CD4-positive, alpha-beta T cell (primary cell): ENCODE measurements around the gene CHRNB4. TPM values are rescaled to one million over a fixed set of nuclear protein-coding genes. Genes with fewer than 3 reads are reported as not detected.

Experiments used
- ATAC-seq: fragments of 200-7000 bp; cut with Tn5 transposase; one replicate; pipeline ENCODE4 v1.10.0; 2022; ENCODE audit warnings: mild to moderate bottlenecking; ENCODE audit not compliant: poor library complexity
- CTCF ChIA-PET: fragments of 350-600 bp; sonication (Branson Sonifier 250); formaldehyde crosslinking; loops from one replicate; lab custom pipeline; 2021; ENCODE audit warnings: antibody characterized with exemption, inconsistent platforms; lab: Charles Lee
- POLR2A ChIA-PET: fragments of 350-600 bp; sonication (Branson Sonifier 250); formaldehyde crosslinking; loops from one replicate; lab custom pipeline; 2021; ENCODE audit warnings: antibody characterized with exemption, inconsistent platforms; lab: Charles Lee
- DNase-seq, 14 experiments: peaks; one replicate each; pipeline ENCODE4 v3.0.0-alpha.2; 2013 to 2020; ENCODE audit warnings: mixed read lengths in 2 of 14
- H3K27ac ChIP-seq, 2 donors: one replicate each; pipeline versions ENCODE4 v1.5.1 to v1.7.0; 2013; ENCODE audit warnings: low read length in 2 of 2, low read depth in 1 of 2, mild to moderate bottlenecking in 1 of 2
- H3K27me3 ChIP-seq, 2 experiments: 1 replicate in 1 of 2; 2 replicates in 1 of 2; pipeline versions ENCODE4 v1.6.1 to v1.7.0; 2013; ENCODE audit warnings: low read length in 2 of 2, control low read depth in 1 of 2, mild to moderate bottlenecking in 1 of 2, moderate library complexity in 1 of 2; ENCODE audit not compliant: insufficient read depth in 2 of 2, control insufficient read depth in 1 of 2
- H3K36me3 ChIP-seq: one replicate; pipeline ENCODE4 v1.6.1; 2013; ENCODE audit warnings: low read length, control low read depth; ENCODE audit not compliant: insufficient read depth
- H3K4me1 ChIP-seq: one replicate; pipeline ENCODE4 v1.6.1; 2013; ENCODE audit warnings: low read length, control low read depth; ENCODE audit not compliant: insufficient read depth
- H3K4me3 ChIP-seq: one replicate; pipeline ENCODE4 v1.5.1; 2013; ENCODE audit warnings: mild to moderate bottlenecking, low read length, moderate library complexity
- H3K9me3 ChIP-seq, 2 experiments: 1 replicate in 1 of 2; 2 replicates in 1 of 2; pipeline versions ENCODE4 v1.6.1 to v1.7.0; 2013; ENCODE audit warnings: low read length in 2 of 2, mild to moderate bottlenecking in 2 of 2, control low read depth in 1 of 2, moderate library complexity in 1 of 2; ENCODE audit not compliant: control insufficient read depth in 1 of 2, insufficient read depth in 1 of 2
- H3K27ac Mint-ChIP-seq: one replicate; pipeline ENCODE4 v1.8.0; 2020; ENCODE audit warnings: mixed read lengths
- H3K27me3 Mint-ChIP-seq: one replicate; pipeline ENCODE4 v1.8.0; 2021; ENCODE audit warnings: mixed read lengths
- H3K36me3 Mint-ChIP-seq: one replicate; pipeline ENCODE4 v1.8.0; 2021; ENCODE audit warnings: low read depth, mixed read lengths
- H3K4me1 Mint-ChIP-seq: one replicate; pipeline ENCODE4 v1.8.0; 2021; ENCODE audit warnings: low read depth, mixed read lengths
- H3K4me3 Mint-ChIP-seq: one replicate; pipeline ENCODE4 v1.8.0; 2020; ENCODE audit warnings: mild to moderate bottlenecking, mixed read lengths
- H3K9me3 Mint-ChIP-seq: one replicate; pipeline ENCODE4 v1.8.0; 2020; ENCODE audit warnings: mixed read lengths
- intact Hi-C, 2 experiments: fragments of 100-400 bp; cut with DNase I in 1 of 2; cut with micrococcal nuclease in 1 of 2; formaldehyde crosslinking; loops; one replicate each; pipeline versions ENCODE4 v1.15.1 to v1.9.0; 2023 to 2025; cut with DNase I, micrococcal nuclease
- polyA plus RNA-seq, 2 donors: library from polyadenylated mRNA; unstranded; fragments of 120-200 nt; gene quantifications; one replicate each; pipeline ENCODE4 v1.2.1, GENCODE V29; 2013
- total RNA-seq, 174 experiments: library from RNA in 2 of 174; stranded (reverse) in 2 of 174; gene quantifications; one replicate each; pipeline ENCODE4 v1.2.3 and lab custom pipeline; 2021 to 2026
- TF ChIP-seq, protein P1 (sequence below): fragments of 200-600 bp; IDR thresholded peaks from one replicate; pipeline ENCODE4 v1.8.0; 2022; ENCODE audit warnings: antibody characterized with exemption, mild to moderate bottlenecking

The CHRNB4 gene, protein sequence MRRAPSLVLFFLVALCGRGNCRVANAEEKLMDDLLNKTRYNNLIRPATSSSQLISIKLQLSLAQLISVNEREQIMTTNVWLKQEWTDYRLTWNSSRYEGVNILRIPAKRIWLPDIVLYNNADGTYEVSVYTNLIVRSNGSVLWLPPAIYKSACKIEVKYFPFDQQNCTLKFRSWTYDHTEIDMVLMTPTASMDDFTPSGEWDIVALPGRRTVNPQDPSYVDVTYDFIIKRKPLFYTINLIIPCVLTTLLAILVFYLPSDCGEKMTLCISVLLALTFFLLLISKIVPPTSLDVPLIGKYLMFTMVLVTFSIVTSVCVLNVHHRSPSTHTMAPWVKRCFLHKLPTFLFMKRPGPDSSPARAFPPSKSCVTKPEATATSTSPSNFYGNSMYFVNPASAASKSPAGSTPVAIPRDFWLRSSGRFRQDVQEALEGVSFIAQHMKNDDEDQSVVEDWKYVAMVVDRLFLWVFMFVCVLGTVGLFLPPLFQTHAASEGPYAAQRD
- total RNA-seq (not detected), total RNA-seq (lab: John Stamatoyannopoulos, UW) (0 to 0.16 (median 0) reads per million in 172 experiments)
- polyA plus RNA-seq (2013, experiment 1 of 2), result not detected
- polyA plus RNA-seq (2013, experiment 2 of 2), result 0.03 TPM

DNA sequence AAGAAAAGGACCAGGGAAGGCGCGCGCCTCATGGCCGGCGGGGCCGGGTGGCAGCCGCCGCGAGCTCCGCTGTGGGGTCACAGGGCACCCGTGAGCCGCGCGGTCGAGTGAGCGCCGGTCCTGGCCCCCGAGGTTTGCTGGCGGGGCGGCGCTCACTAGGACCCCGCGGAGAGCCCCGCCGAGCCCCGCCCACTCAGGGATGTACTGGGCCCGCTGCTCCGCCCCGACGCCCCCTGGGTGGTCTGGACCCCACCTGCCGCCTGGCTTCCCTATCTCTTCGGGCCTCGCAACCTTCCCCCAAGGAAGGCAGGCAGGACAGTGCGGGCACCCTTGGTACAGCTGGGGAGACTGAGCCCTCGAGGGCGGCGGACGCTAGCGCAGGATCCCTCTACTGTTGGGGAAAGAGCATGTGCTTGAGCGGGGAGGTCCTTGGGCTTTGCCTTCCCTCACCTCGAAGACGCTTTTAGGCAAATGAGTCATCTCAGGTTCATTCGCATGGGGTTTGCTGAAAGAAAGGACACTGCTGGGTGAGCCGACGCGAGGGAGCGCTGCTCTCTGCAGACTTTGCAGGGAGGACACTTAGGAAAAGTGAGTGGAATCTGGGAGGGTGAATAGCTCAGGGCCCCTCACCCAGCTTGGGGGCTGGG lies at the start of gene CHRNB4:
CHRNB4 (minus strand) TSS at position 109 of the 647 bp plus-strand sequence; CDS start at position 32, 77 bp downstream.
- peaks cover 13% of the 10 kb centered on the region for H3K4me1 Mint-ChIP-seq
- Histone ChIP-seq H3K27ac (no peak within 1 kb of the TSS), H3K4me3 (peak within 1 kb of the TSS; percentile 37), H3K36me3 (no peaks in the 10 kb centered on the region), H3K27me3 (peaks cover 5 to 25% of the 10 kb centered on the region in 2 experiments), H3K9me3 (no peaks in the 10 kb centered on the region), H3K4me1 (peaks cover 19% of the 10 kb centered on the region)
- H3K4me3 Mint-ChIP-seq, result peak within 1 kb of the TSS; percentile 81
- ATAC-seq, result peak; percentile 58
- no peak within 1 kb of the TSS for H3K27ac Mint-ChIP-seq
- intact Hi-C loops, result no loop called here
- H3K36me3 Mint-ChIP-seq, result no peaks in the 10 kb centered on the region
- H3K27me3 Mint-ChIP-seq, result peaks cover 16% of the 10 kb centered on the region
- TF ChIP-seq, protein P1, sequence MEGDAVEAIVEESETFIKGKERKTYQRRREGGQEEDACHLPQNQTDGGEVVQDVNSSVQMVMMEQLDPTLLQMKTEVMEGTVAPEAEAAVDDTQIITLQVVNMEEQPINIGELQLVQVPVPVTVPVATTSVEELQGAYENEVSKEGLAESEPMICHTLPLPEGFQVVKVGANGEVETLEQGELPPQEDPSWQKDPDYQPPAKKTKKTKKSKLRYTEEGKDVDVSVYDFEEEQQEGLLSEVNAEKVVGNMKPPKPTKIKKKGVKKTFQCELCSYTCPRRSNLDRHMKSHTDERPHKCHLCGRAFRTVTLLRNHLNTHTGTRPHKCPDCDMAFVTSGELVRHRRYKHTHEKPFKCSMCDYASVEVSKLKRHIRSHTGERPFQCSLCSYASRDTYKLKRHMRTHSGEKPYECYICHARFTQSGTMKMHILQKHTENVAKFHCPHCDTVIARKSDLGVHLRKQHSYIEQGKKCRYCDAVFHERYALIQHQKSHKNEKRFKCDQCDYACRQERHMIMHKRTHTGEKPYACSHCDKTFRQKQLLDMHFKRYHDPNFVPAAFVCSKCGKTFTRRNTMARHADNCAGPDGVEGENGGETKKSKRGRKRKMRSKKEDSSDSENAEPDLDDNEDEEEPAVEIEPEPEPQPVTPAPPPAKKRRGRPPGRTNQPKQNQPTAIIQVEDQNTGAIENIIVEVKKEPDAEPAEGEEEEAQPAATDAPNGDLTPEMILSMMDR, result no peak
- H3K9me3 Mint-ChIP-seq, result no peaks in the 10 kb centered on the region
- CTCF ChIA-PET, result no interaction called here
- DNase-seq, result peak in 4 of 14 experiments; percentile 14 to 19 (median 16)
- POLR2A ChIA-PET, result no interaction called here

DNA sequence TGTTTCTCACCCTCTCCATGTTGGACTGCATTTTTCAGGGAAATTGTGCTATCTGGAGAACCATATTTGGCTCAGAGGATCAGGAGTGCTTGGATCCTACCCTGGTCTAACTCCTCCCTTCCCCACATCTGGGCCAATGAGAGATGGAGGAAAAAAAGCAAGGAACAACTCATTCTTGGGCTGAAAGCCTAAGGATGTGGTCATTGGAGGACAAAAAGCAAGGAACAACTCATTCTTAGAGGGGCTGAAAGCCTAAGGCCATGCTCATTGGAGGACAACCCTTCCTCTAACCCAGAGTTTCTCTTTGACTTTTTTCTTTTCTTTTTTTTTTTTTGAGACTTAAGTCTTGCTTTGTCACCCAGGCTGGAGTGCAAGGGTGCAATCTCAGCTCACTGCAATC lies 48.6 kb upstream of the CHRNB4 start:
- Mint-ChIP-seq H3K4me3 (no peak overlapping the region), H3K9me3 (no peaks in the 10 kb centered on the region), H3K36me3 (no peaks in the 10 kb centered on the region), H3K4me1 (peaks cover 11% of the 10 kb centered on the region), H3K27me3 (no peaks in the 10 kb centered on the region), H3K27ac (no peak overlapping the region)
- TF ChIP-seq, protein P1, result no peak
- no peaks in the 10 kb centered on the region for H3K27me3 ChIP-seq
- no peaks in the 10 kb centered on the region for H3K9me3 ChIP-seq
- POLR2A ChIA-PET, result no interaction called here
- ATAC-seq (no peak), DNase-seq (no peak)
- H3K4me1 ChIP-seq, result no peaks in the 10 kb centered on the region
- H3K4me3 ChIP-seq, result no peak overlapping the region
- no peak overlapping the region for H3K27ac ChIP-seq
- CTCF ChIA-PET, result no interaction called here
- no peaks in the 10 kb centered on the region for H3K36me3 ChIP-seq
- intact Hi-C loops, result no loop called here

DNA sequence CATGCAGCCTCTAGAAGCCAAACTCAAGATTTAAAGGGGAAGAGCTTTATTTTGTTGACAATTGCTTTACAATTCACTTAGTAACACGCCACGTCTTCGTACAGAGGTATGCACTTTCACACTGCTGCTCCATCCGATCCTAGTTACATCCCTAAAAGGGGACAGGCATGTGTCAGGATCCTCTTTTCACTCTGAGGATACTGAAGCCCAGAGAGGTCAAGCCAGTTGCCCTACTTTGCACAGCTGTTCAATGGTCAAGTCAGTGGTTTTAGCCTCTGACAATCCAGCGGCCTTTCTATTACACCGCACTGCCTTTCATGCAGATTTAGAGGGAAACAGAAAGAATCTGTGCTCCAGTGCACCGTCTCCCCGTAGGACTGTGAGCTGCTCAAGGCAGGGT lies 44.9 kb upstream of the CHRNB4 start:
- POLR2A ChIA-PET, result no interaction called here

More for the DNA sequence above, 44.9 kb upstream of the CHRNB4 start:
- H3K9me3 Mint-ChIP-seq, result no peaks in the 10 kb centered on the region
- no peak for DNase-seq
- H3K36me3 Mint-ChIP-seq, result no peaks in the 10 kb centered on the region
- TF ChIP-seq, protein P1, result no peak
- H3K27me3 Mint-ChIP-seq, result no peaks in the 10 kb centered on the region
- Histone ChIP-seq H3K4me3 (no peak overlapping the region), H3K27ac (no peak overlapping the region), H3K36me3 (no peaks in the 10 kb centered on the region), H3K4me1 (no peaks in the 10 kb centered on the region), H3K9me3 (no peaks in the 10 kb centered on the region), H3K27me3 (no peaks in the 10 kb centered on the region)
- CTCF ChIA-PET, result no interaction called here
- no peak for ATAC-seq
- intact Hi-C loops, result no loop called here
- H3K4me3 Mint-ChIP-seq, result no peak overlapping the region
- no peak overlapping the region for H3K27ac Mint-ChIP-seq
- H3K4me1 Mint-ChIP-seq, result peaks cover 11% of the 10 kb centered on the region
